ENCODE measurements around the gene RBSN.

The RBSN gene

DNA sequence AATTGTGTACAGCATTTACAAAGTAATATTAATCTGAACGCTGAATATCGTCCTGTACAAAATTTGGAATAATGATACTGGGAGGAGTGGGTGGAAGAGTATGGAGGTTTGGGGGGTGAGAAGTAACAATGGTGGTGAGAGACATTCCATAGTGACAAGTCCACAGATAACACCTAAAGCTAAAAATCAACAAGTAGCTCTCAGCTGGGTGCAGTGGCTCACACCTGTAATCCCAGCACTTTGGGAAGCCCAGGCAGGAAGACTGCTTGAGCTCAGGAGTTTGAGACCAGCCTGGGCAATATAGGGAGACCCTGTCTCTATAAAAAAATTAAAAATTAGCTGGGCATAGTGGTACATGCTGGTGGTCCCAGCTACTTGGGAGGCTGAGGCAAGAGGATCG lies 38.9 kb downstream of the RBSN start:
- DNase-seq (ENCODE audit: low read depth): no peak

GRCh38 chr3:15056676-15057404 lies 42.1 kb downstream of the RBSN start:
- DNase-seq (ENCODE audit: low read depth): no peak

GRCh38 chr3:15055019-15055557 lies 43.9 kb downstream of the RBSN start:
- DNase-seq (ENCODE audit: low read depth): no peak

- no peak for DNase-seq (ENCODE audit: low read depth)
These were observed 45.4 kb downstream of the RBSN start for GRCh38 chr3:15053541-15053940.

DNA sequence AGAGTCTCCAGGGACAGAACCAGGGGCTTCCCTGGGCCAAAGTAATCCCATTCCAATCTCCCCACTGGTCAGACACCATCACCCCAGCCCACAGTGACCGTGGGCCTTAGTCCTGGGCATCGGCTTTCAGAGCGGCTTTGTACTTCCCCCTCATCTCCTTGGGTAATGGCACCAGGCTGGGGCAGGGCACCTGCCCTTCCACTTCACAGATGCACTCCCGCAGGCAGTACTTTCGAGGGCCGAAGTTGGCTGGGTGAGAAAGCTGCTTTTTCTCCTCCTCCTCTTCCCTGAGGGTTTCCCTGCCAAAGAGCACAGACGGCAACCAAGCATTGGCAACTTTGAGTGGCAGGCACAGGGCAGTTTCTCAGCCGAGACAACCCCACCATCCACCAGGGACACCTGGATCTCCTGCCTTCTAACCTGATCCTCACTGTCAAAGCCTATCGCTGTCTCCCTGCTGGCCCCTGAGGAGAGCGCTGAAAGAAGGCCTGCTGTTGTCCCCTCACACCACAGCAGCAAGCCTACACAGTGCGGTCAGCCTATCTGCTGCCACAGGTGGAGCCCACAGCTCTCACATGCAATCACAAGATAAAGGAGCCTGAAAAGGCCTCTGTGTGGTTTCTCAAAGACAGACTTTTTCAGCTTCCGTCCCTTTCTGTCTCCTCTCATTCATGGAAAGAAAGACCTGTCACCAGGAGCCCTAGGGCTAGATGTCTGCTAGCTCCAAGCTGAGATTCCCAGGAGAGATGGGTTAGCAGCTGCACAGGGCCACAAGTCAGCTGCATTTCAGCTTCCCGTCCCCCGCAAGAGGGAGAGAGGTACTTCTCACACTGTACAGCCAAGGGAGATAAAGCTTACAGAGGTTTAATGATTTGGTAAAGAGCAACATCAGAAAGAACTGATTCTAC lies 46.4 kb downstream of the RBSN start:
- DNase-seq (ENCODE audit: low read depth): no peak

DNA sequence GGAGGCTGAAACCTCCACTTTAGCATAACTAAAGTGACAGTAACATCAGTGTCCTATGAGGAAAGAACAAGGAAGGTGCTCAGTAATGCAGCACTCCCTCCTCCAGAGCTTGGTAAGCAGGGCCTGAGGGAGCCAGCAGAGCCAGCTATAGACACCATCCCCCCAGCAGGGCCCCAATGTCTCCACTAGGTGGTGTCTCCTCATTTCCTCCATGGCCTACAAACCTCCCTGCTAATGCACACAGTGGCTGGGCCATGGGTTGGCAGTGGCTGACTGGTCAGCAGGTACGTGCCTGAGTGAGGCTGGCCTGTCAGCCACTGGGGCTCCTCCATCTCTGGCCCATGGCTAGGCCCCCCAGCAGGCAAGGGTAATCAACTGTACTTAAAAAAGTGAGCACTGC lies 47.4 kb downstream of the RBSN start:
- DNase-seq (ENCODE audit: low read depth): no peak

- no peak for DNase-seq (ENCODE audit: low read depth)
These were observed 48.4 kb downstream of the RBSN start for GRCh38 chr3:15050405-15051092.

DNA sequence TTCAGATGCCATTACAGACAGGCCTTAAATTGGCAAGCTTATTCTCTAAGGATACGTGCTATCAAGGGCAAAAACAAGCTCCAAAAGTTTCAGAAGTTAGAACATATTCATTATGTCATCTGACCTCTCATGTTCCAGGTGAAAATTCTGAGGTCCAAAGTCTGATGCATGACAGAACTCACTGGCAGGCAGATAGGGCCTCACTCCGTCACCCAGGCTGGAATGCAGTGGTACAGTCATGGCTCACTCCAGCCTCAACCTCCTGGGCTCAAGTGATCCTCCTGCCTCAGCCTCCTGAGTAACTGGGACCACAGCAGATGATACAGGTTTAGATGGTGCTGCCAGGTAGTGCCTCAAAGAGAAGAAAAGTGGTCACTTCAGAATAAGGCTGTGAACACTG lies 49.4 kb downstream of the RBSN start:
- DNase-seq (ENCODE audit: low read depth): no peak

- no peak for DNase-seq (ENCODE audit: low read depth)
These were observed 53.3 kb downstream of the RBSN start for GRCh38 chr3:15045667-15046066.

DNA sequence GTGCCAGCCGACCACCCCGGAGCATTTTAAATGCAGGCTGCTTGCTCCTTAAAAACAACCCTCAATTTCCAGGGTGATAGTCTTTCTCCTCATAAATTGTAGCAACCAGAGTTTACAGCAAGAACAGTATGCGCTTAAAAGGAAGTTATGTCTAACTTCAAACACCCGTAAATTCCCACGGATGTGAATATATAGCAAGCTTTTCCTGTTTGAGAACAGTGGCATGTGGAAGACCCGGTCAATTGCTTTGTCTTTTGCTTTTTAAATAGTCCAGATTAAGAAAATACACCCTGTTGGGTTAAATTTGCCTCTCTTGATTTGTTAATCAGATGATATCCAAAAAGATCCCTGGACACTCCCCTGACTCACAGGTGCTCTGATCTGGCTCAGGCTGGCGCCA lies 54.6 kb downstream of the RBSN start:
- DNase-seq (ENCODE audit: low read depth): no peak

DNA sequence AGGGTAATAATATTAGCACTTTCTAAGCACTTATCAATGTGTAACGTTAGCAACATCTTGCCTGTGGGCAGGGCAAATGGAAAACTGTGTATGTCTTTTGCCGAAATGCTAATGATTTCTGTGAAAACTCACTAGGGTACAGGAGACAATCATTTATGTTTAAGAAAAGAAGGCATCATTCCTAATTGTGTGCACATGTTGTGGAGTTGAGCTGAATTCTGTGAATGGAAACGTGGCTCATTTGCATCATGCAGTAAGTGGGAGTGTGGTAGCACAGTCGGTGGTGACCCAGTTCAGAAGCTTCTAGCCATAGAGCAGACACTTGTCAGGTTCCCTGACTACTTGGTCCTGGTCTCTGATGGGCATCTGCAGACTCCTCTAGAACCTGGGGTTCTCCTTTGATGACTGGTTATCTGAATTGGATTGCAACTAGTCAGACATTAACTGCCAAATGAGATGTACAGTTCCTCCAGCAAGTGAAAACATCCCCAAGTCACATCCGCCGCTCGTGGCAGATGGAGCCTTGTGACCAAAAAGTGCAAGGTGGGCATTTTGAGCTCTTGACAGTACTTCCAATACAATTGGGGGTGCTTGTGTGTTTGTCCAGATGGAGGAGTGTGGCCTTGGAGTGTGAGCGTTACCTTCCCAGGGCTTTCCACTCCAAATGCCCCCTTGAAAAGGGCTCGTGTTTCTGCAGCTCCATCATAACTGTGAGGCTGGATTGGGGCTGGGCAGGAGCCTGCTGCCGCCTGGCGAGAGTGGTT lies 55.4 kb downstream of the RBSN start:
- DNase-seq (ENCODE audit: low read depth): no peak

GRCh38 chr3:15042936-15043335 lies 56.0 kb downstream of the RBSN start:
- DNase-seq (ENCODE audit: low read depth): no peak

- no peak for DNase-seq (ENCODE audit: low read depth)
These were observed 57.0 kb downstream of the RBSN start for GRCh38 chr3:15041950-15042349.

DNA sequence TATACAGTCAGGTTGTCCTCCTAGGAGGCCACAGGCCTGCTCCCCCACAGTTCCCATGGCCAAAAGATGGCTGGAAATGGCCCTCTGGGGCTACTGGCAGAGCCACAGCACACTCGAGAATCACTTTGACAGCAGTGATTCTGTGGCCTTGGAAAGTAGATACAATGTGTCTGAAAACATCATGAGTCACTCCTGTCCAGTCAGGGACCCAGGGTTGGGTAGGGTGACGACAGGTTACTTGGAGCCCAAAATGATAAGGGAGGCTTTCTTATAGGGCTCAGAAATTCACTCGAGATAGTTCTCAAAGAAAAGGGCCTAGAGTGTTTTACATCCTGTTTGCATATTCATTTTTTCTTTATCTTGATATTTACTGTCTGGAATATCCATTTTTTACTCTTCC lies 58.1 kb downstream of the RBSN start:
- DNase-seq (ENCODE audit: low read depth): no peak

DNA sequence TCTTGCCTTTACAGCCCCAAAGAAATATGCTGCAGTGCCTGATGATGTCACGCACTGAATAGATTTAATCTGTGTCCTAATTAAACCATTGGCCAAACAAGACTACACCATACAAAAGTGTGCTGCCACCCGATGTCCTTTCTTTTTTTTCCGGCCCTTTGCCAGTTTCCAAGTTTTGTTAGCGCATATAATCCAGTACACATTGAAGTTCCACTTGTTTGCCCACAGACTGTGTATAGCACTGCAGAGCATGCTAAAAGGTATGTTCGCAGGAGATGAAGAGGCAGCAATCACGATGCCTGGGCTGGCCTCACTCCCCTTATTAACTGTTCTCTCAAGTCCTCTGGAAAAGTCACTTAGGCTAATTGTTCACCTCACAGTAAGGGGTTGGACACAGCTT lies 60.6 kb downstream of the RBSN start:
- DNase-seq (ENCODE audit: low read depth): no peak

- no peak for DNase-seq (ENCODE audit: low read depth)
These were observed 65.8 kb downstream of the RBSN start for GRCh38 chr3:15033103-15033502.

DNA sequence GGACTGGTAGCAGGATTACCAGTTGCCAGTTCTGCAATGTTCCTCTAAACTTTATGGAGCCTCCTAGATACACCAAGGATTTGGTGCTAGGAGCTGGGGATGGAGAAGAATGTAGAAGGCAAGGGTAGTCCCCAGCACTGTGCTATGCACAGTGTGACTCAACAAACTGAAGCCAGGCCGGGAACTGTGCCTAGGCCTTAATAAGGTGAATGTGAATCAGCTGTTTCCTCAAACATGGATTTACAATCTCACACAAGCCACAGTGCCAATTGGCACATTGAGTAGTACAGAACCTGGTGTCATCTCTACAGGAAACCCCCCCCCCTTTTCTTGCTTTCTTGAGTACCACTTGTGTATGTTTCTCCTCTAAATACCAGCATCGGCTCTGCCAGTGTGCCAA lies 66.3 kb downstream of the RBSN start:
- no peak for DNase-seq (ENCODE audit: low read depth)

DNA sequence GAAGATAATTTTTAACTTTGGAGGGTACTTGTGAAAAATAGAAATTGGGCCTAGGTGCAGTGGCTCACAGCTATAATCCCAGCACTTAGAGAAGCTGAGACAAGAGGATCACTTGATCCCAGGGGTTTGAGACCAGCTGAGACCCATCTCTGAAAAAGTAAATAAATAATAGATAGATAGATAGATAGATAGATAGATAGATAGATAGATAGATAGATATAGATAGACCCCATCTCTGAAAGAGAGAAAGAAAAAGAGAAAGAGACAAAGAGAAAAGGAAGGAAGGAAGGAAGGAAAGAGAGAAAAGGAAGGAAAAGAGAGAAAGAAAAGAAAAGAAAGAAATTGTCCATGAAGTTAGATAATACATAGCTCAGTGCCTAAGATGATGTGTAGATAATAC lies 69.3 kb downstream of the RBSN start:
- DNase-seq (ENCODE audit: low read depth): no peak

DNA sequence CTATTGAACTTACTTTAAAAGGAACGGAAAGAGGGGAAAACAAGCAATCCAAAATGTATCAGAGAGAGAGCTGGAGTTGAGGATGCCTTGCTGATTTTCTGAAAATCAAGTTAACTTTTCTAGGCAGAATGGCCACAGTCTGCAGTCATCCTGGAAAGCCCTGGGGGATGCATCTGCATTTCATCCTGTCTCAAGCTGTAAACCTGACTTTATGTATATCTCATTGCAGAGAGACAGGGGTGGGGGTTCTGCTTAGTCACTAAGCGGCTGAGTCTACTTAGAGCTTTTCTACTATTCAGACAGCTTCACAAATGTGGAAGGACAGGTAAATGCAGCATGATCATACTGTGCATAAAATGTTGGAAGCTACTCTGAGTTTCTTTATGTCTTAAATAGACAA lies 75.2 kb downstream of the RBSN start:
- no peak for DNase-seq (ENCODE audit: low read depth)

DNA sequence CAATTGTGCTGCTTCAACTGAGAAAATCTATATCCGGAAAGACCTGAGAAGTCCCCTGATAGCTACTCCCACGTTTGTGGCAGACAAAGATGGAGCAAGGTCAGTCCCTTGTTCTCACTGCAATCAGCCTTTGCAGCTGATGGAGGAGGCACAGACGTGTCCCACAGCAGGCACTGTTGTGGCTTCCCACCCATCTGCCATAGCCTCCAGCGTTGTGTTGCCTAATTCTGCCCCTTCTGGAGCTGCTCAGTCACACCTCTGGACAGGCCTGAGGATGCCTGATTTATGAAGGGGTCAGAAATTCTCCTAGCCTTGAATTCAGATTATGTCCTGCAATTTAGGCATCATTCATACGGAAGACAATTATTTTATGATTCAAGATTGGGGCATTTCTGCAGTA lies 75.7 kb downstream of the RBSN start:
- no peak for DNase-seq (ENCODE audit: low read depth)
